ENCODE measurements around the gene AHCTF1. TPM values are rescaled to one million over a fixed set of nuclear protein-coding genes. Genes with fewer than 3 reads are reported as not detected.
A peak's percentile ranks its signal among the peaks of the same experiment; 100 is the strongest.
"Not testable (repeated sequence)": the region's sequence is repeated elsewhere in the genome, so short reads cannot be mapped to it uniquely, and the experiment has no call there.

AHCTF1 gene
- total RNA-seq, 4 donors from 2014 or later, result 36.5 to 84.4 (median 45.3) TPM

DNA sequence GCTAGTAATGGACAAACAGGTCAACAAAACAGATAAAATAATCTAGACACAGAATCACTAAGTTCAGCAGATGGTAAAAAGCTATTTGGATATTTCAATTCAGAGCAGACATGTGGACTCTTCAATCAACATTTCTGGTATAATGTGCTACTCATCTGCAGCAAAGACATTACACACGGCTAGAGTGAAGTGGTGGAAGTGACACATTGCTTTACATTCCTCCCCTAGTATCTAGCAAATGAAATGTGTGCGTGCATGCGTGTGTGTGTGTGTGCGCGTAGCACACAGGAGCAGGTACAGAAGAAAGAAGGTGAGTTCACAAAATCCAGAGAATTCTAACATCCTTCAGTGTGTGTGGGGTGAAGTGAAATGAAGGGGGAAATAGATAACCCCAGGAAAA is 8.3 kb downstream of the AHCTF1 start:
- H3K4me1 ChIP-seq, result peaks cover 12% of the 10 kb centered on the region in 2 donors
- WGBS, 2 donors, result 89 to 90% methylated on average over 5 of the region's 5 CpGs
- no peak overlapping the region for H3K27ac ChIP-seq

DNA sequence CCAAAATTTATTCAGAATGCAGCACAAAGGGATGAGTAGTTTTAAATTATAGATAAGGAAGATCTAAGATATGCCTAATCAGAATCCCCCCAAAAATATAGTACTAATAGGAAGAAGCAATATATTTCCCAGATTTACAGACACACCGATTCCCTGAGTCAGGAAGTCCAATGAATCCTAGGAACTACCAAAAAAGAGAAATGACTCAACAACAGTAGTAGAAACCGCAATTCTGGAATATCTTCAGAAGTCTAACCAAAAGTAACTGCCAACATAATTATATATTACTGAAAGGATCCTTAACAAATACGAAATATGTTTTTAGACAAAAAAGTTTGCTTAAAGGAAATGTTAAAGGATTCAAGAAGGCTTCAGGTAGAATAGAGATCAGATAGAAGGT is 10.3 kb downstream of the AHCTF1 start:
- peaks cover 3 to 15% of the 10 kb centered on the region in 2 donors for H3K36me3 ChIP-seq
- no peaks in the 10 kb centered on the region for H3K27me3 ChIP-seq
- WGBS, 2 donors, result 80 to 83% methylated on average over 3 of the region's 3 CpGs
- H3K27ac ChIP-seq, result no peak overlapping the region
- intact Hi-C loops (cut with DNase I), result no loop called here
- H3K4me3 ChIP-seq (replicated peaks in 1 of 3), result no peak overlapping the region
- peaks cover 12% of the 10 kb centered on the region in 2 donors for H3K4me1 ChIP-seq
- no peak for TF ChIP-seq POLR2A (IDR thresholded peaks at IDR 0.05)
- TF ChIP-seq, protein P1, sequence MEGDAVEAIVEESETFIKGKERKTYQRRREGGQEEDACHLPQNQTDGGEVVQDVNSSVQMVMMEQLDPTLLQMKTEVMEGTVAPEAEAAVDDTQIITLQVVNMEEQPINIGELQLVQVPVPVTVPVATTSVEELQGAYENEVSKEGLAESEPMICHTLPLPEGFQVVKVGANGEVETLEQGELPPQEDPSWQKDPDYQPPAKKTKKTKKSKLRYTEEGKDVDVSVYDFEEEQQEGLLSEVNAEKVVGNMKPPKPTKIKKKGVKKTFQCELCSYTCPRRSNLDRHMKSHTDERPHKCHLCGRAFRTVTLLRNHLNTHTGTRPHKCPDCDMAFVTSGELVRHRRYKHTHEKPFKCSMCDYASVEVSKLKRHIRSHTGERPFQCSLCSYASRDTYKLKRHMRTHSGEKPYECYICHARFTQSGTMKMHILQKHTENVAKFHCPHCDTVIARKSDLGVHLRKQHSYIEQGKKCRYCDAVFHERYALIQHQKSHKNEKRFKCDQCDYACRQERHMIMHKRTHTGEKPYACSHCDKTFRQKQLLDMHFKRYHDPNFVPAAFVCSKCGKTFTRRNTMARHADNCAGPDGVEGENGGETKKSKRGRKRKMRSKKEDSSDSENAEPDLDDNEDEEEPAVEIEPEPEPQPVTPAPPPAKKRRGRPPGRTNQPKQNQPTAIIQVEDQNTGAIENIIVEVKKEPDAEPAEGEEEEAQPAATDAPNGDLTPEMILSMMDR (IDR thresholded peaks at IDR 0.05), result no peak
- H3K9me3 ChIP-seq, result no peaks in the 10 kb centered on the region
- DNase-seq, result no peak

More for the DNA sequence above, 8.3 kb downstream of the AHCTF1 start:
- H3K9me3 ChIP-seq, result no peaks in the 10 kb centered on the region
- no peak for DNase-seq
- H3K36me3 ChIP-seq, result no peaks in the 10 kb centered on the region
- no peak for TF ChIP-seq POLR2A (IDR thresholded peaks at IDR 0.05)
- TF ChIP-seq, protein P1 (IDR thresholded peaks at IDR 0.05), result no peak
- no peak overlapping the region for H3K4me3 ChIP-seq (replicated peaks in 1 of 3)
- intact Hi-C loops (cut with DNase I), result no loop called here
- H3K27me3 ChIP-seq, result no peaks in the 10 kb centered on the region

DNA sequence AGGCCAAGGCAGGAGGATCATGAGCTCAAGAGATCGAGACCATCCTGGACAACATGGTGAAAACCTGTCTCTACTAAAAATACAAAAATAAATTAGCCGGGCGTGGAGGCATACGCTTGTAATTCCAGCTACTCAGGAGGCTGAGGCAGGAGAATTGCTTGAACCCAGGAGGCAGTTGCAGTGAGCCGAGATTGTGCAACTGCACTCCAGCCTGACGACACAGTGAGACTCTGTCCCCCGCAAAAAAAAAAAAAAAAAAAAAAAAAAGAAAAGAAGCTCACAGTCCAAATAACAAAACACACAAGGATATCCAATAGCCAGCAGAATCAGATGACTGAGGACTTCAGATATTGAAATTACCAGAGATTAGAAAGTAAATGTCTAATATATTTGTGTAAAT is 11.8 kb downstream of the AHCTF1 start:
- DNase-seq, result no peak
- Histone ChIP-seq H3K27me3 (no peaks in the 10 kb centered on the region), H3K27ac (no peak overlapping the region), H3K4me3 (replicated peaks in 1 of 3) (no peak overlapping the region), H3K36me3 (peaks cover 3 to 15% of the 10 kb centered on the region in 2 donors), H3K9me3 (no peaks in the 10 kb centered on the region), H3K4me1 (peaks cover 12% of the 10 kb centered on the region in 2 donors)
- 94 to 95% methylated on average over 7 of the region's 7 CpGs for WGBS, 2 donors
- no peak for TF ChIP-seq POLR2A (IDR thresholded peaks at IDR 0.05)
- TF ChIP-seq, protein P1 (IDR thresholded peaks at IDR 0.05), result no peak
- intact Hi-C loops (cut with DNase I), result no loop called here

DNA sequence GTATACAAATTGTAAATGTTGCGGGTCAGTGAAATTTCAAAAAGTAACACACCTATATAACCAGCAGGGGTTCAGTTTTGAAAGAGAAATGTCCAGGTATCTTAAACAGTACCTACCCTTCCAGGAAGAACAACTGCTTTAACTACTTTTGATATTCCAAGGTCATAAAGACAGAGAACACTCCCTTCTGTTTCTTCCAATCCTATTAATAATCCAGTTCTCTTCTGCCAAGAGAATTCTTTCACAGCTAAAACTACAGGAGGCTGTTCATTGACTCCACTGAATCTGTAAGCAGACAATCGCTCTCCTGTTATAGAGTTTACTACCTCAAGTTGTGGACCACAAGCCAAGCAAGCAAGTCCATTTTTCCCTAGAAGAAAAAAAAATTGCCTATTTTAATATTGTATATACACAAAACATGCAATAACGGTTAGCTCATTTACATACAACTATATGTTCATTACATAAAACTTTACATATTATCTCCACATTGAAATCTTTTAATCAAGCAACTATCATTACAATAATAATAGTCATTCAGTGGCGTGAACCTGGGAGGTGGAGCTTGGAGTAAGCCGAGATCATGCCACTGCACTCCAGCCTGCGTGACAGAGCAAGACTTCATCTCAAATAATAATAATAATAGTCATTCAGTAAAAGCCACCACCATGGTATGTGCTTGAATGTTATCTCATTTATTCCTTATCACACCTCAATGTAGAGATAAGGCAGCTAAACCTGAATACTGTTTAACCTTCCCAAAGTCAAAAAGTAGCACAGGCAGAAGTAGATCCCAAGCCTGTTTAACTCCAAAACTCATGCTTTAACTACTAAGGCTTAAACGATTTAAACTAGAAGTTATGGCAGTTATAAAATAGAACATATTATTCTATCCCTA is 15.5 kb downstream of the AHCTF1 start:
- H3K27me3 ChIP-seq; H3K9me3 ChIP-seq; intact Hi-C loops (cut with DNase I); H3K4me1 ChIP-seq; DNase-seq; H3K4me3 ChIP-seq (replicated peaks in 1 of 3); H3K27ac ChIP-seq: not testable (repeated sequence)
- peaks cover 3 to 15% of the 10 kb centered on the region in 2 donors for H3K36me3 ChIP-seq
- WGBS, 2 donors, result 93 to 96% methylated on average over 7 of the region's 7 CpGs

DNA sequence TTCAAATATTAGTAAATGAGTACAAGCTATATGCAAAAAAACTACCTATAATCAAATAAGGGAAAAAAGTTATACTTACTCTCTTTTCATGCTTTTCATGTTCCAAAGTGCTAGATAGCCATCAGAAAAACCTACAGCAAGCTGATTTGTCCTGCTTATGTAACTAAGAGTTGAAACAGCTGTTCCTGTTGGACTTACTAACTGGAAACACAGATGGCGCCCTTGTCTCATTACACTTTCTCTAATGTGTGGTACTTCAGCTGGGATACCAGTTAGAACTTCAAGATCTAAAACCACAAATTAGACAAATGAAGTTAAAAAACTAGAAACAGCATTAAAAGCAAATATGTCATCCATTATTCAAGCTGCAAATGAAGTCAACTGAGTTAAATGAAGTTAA is 24.3 kb downstream of the AHCTF1 start:
- H3K4me3 ChIP-seq (replicated peaks in 1 of 3), result no peak overlapping the region
- H3K36me3 ChIP-seq, result peaks cover 14 to 19% of the 10 kb centered on the region in 2 donors
- H3K4me1 ChIP-seq, result no peaks in the 10 kb centered on the region
- H3K27ac ChIP-seq, result no peak overlapping the region
- WGBS, 2 donors, result 84 to 92% methylated on average over 1 of the region's 1 CpG
- peak; percentile 16 to 34 for DNase-seq
- no peaks in the 10 kb centered on the region for H3K9me3 ChIP-seq
- intact Hi-C loops (cut with DNase I), result no loop called here
- no peak for TF ChIP-seq POLR2A (IDR thresholded peaks at IDR 0.05)
- TF ChIP-seq, protein P1 (IDR thresholded peaks at IDR 0.05), result peak in 4 of 6 experiments; percentile 26 to 52 (median 45)
- H3K27me3 ChIP-seq, result no peaks in the 10 kb centered on the region

Data from thyroid gland (tissue), 4 donors.